HG03571 (cell line): ENCODE results near the gene HDAC1.

ENCODE experiments used
- ATAC-seq: cut with Tn5 transposase; IDR thresholded peaks from one replicate; pipeline ENCODE4 v1.9.1; 2021; ENCODE audit not compliant: unreplicated experiment

HDAC1 gene

GRCh38 chr1:32367912-32368635 is 76.2 kb downstream of the HDAC1 start:
- ATAC-seq: no peak

GRCh38 chr1:32372149-32372756 is 80.4 kb downstream of the HDAC1 start:
- ATAC-seq: no peak

GRCh38 chr1:32373996-32374592 is 82.2 kb downstream of the HDAC1 start:
- no peak for ATAC-seq

- no peak for ATAC-seq
Observed at GRCh38 chr1:32376199-32376598, 84.3 kb downstream of the HDAC1 start.

GRCh38 chr1:32377541-32378220 is 85.8 kb downstream of the HDAC1 start:
- ATAC-seq: no peak

- ATAC-seq: no peak
Observed at GRCh38 chr1:32380057-32380456, 88.2 kb downstream of the HDAC1 start.
